Activated CD8-positive, alpha-beta memory T cell treated with anti-CD3 and anti-CD28 coated beads, Interleukin-2, amount 50 U/mL, for 1 hour (primary cell): ENCODE data around the gene OR12D2.
"Not testable (repeated sequence)": the region's sequence is repeated elsewhere in the genome, so short reads cannot be mapped to it uniquely, and the experiment has no call there.

Experiments
- DNase-seq: peaks from one replicate; pipeline ENCODE4 v3.0.0-alpha.2; 2020; ENCODE audit errors: extremely low read depth

Gene OR12D2, protein sequence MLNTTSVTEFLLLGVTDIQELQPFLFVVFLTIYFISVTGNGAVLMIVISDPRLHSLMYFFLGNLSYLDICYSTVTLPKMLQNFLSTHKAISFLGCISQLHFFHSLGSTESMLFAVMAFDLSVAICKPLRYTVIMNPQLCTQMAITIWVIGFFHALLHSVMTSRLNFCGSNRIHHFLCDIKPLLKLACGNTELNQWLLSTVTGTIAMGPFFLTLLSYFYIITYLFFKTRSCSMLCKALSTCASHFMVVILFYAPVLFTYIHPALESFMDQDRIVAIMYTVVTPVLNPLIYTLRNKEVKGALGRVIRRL

DNA sequence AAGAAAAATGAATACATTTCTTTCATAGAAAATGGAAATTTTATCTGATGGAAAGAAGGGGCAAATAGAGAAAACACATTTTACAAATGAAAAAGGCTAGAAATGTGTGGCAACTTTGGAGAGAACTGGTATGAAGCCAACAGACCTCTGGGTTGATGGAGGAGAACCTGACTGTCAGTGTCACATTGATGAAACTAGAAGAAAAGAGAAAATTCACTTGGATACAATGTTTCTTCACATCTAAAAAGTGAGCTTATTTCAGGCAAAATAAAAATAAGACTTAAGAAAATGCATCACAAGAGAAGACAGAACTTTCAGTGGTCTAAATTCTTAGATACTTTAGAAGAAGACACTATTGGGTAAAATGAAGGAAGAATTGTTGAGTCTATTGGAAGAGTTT is at the start of gene OR12D2:
Gene OR12D2, plus strand, starts transcription at position 301 of the 400 bp plus-strand sequence. CDS start 1,069 bp downstream, outside the sequence.
- DNase-seq, result no peak

DNA sequence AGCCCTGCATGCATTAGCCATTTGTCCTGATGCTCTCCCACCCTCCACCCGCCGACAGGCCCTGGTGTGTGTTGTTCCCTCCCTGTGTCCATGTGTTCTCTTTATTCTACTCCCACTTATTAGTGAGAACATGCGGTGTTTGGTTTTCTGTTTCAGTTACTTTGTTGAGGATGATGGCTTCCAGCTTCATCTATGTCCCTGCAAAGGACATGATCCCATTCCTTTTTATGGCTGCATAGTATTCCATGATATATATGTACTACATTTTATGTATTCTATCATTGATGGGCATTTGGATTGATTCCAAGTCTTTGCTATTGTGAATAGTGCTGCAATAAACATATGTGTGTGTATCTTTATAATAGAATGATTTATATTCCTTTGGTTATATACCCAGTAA is 46.1 kb upstream of the OR12D2 start:
- DNase-seq, result not testable (repeated sequence)

DNA sequence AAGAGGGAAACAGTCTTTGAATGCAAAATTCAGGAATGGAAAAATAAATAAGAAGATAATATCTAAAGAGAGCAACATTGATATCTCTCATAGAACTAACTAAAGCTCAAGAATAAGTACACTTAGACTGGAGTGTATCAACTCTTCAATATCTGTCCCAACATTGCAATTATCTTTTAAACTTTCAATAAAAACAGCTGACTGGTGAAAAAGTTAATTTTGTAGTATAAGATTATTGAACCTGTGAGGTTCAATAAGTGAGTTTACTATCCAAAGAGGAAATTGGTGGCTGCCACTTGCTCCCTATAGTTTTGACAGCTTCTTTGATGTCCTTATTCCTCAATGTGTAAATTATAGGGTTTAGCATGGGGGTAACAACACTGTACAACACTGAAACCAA is 40.5 kb upstream of the OR12D2 start:
- DNase-seq, result no peak

DNA sequence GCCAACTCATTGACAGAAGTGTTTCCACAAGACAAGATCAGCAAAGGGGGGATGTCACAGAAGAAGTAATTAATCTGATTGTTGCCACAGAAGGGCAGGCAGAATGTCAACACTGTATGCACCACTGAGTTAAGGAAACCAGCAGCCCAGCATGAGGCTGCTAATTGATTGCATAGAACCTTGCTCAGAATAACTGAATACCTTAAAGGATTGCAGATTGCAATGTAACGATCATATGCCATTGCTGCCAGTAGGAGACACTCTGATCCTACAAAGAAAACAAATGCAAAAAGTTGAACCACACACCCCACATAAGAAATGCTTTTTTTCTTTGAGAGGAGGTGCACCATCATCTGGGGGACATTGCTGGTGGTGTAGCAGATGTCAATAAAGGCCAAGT is 39.8 kb upstream of the OR12D2 start:
- DNase-seq, result no peak

DNA sequence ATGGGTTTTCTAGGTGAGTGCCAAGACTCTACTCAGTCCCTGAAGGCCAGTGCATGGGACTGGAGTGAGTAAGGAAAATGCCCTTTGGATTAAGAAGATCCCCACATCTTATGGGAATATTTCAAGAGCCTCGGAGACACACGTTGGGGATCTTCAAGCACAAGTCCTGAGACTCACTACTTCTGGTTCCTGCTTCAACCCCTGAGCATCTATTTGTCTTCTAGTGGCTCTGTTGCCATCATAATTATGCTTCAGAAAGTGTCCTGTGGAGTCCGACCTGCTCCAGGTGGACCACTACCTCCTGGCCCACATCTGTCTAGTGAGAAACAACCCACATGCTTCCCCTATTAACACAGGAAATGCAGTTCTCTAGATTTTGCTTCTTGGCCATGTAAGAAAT is 26.7 kb upstream of the OR12D2 start, which contains the start of gene OR5V1:
Gene OR5V1, minus strand, starts transcription at position 101 of the 400 bp plus-strand sequence. CDS start 12,670 bp downstream, outside the sequence.
- no peak for DNase-seq

DNA sequence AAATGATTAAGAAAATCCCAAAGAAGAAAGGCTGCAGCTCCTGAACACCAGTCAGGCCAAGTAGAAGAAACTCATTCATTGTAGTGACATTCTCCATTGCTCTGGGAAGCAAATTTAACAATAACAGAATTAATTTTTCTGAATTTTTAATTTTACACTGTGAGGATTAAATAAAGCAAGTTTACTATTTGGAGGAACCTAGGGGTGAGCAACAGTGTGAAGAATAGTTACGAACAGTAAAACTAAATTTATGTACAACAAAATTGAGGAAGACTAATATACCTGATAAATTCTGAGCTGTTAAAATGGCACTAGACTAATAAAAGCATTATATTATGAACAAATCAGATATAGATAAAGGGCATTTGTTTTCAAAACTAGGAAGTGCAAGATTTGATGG is 20.2 kb upstream of the OR12D2 start, which contains the start of gene OR12D3:
Gene OR12D3, minus strand, starts transcription at position 101 of the 400 bp plus-strand sequence. Its CDS starts 4 bp downstream, at position 97.
- no peak for DNase-seq

DNA sequence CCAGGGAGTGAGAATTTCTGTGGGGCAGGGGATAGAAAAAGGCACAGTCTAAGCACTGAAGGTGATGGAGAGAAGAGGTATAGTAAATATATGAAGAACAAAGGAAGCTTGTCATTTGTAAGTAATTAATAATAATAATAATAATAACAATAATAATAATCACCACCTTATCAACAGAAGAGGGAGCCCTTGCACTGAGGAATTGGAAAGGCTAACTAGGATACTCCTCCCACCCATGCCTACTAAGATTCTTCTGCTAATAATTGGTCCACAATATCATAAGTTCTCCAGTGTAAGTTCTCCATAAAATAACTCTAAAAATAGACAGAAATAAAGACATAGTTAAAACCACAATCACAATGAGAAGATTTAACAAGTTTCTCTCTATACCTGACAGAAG is 19.4 kb upstream of the OR12D2 start:
- no peak for DNase-seq

DNA sequence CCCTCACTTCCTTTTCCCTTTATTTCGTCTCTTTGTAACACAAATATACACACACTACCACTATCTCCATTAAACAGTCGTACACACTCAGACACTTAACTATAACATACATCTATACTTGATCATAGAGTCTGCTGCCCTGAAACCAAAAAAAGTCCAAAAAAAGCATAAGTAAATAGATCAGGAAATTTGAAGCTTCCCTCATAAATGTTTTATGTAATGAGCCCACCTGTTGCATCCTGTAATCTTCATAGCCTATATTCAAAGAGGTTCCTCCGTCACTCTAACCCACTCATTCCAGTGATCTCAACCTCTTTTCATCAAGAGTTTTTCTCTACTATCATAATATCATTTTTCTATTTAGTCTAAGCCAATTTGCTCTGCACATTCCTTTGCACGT is 6.9 kb upstream of the OR12D2 start:
- DNase-seq, result no peak

DNA sequence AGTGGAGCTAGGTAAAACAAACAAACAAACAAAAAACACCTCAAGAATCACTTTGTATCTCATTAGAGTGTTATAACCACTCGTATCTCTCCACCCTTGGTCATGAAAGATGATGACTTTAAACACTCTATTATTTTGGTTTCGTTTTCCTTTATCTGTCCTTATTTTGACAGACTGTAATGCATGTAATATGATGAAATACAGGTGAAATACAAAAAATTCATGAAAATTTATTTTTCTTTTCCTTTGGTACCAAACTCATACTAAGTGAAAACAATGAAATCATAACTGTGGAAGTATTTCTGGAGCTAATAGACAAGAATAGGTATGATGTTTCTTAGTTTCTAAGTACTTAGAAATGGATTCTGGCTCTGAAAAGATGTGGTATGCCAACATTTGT is 4.1 kb downstream of the OR12D2 start:
- no peak for DNase-seq

DNA sequence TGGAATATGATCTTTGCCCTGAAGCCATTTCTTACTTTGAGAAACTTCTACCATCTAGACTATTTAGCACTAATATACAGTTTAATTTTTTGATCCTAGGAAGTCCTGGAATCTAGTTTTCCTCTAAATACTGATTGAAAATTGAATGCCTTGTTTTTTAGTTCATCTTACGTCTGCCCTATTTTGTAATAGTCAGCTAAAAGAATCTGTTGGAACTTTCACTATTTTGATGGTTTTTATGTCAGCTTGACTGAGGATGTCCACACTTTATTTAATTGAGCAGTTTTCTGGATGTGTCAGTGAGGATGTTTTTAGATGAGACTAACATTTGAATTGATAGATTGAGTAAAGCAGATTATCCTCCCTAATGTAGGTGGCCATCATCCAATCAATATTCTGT is 8.4 kb downstream of the OR12D2 start:
- DNase-seq, result no peak

DNA sequence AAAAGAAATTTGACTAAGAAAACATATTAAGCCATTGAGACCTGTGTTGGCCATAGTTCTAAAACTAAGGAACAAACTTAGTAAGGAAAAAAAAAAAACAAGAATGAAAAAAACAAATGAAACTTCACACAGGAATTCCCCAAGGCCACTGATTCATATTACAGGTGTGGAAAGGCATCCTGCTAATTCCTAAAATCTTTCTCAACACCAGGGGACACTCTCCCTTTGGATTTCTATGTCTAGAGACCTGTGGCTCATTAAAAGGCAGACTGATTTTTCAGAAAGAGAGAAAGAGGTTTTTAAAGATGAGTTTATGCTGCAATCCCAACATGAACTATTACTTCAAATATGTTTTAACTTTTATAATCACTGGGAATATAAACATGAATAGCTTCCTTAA is 19.2 kb downstream of the OR12D2 start, which contains the start of gene OR12D1:
Gene OR12D1, plus strand, starts transcription at position 341 of the 400 bp plus-strand sequence.
- no peak for DNase-seq

DNA sequence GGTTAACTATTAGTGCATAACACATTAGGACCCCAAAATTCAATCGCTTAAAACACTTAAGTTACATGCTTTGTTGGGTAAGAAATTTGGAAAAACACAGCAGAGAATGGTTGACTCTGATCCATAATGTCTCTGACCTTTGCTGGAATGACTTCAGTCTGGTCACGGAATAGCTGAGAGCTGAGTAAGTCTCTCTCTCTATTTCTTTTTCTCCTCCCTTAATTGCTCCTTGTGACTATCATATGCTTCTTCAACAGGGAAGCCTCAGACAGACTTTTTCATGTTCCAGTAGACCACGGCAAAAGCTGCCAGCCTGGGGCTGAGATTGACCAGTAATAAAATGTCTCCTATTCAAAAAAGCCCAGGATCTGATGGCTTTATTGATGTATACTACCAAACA is 24.1 kb downstream of the OR12D2 start:
- DNase-seq, result no peak

DNA sequence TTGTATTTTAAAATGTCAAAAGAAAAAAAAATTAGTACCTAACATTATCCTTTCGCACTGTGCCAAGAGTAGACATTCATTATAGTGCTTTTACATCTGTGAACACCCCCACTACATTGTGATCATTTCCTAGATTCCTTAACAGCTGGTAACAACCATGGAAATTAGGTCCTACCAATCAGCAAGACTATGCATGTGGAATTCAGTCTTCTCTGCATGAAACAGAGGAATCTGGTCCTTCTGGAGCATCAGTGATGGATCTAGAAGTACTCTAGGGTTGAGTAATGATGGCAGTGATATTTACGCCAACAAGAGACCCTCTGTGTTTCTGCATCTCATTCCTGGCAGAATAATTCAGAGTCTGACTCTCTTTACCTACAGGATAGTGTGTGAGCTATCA is 28.7 kb downstream of the OR12D2 start:
- DNase-seq, result no peak

DNA sequence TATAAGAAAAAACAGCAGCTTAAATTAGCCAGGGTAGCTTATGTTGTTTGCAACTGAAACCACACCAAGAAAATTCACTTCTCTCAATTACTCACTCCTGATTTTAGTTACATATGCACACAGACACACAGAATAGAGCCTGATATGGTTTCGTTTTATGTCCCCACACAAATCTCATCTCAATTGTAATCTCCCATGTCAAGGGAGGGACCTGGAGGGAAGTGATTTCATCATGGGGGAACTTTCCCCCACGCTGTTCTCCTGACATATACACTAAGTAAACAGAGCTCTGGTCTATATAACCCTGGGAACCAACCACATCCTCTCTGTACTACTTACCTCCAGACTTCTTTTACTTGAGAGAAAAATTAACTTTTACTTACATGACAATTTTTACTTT is 29.1 kb downstream of the OR12D2 start:
- DNase-seq, result no peak

DNA sequence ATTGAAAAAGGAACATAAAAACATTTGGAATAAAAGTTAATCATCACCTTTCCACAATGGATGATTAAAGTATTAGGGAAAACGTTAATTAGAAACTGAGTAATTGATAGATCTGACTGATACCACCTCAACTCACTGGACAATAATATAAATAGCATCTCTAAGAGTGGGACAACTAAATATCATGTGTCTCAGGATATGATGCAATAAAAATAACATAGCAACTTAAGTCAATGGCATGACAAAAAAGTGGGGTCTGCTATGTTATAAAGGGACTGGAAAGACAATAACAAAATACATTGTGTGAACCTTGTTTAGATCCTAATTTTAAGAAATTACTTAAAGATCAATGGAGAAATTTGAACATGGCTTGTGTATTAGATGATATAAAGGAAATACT is 29.6 kb downstream of the OR12D2 start:
- no peak for DNase-seq

DNA sequence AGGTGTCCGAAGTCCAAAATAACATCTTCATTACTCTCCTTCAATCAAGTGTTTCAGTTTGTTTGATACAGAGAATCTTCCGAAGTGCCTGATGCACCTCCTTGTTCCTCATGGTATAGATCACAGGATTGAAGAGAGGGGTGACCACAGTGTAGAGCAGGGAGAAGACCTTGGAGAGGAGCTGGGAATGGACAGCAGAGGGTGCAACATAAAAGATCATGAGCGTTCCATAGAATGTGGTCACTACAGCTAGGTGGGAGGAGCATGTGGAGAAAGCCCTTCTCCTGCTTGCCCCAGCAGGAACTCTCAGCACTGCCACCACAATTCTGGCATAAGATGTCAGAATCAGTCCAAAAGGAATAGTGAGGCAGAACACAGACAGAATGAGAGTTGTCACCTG is 31.2 kb downstream of the OR12D2 start:
- DNase-seq, result no peak

DNA sequence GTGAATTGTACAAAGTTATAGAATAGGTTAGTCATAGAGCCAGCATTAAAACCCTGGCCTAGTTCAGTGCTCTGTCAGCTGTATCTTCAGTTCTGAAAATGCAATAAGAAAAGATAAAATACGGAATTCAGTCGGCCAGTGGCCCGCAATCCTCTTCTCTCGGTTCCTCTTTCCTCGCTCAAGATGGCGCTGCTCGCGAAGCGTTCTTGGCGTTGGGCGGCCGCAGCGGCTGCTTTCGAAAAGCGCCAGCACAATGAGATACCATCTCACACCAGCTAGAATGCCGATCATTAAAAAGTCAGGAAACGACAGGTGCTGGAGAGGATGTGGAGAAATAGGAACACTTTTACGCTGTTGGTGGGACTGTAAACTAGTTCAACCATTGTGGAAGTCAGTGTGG is 41.3 kb downstream of the OR12D2 start:
- DNase-seq, result not testable (repeated sequence)

DNA sequence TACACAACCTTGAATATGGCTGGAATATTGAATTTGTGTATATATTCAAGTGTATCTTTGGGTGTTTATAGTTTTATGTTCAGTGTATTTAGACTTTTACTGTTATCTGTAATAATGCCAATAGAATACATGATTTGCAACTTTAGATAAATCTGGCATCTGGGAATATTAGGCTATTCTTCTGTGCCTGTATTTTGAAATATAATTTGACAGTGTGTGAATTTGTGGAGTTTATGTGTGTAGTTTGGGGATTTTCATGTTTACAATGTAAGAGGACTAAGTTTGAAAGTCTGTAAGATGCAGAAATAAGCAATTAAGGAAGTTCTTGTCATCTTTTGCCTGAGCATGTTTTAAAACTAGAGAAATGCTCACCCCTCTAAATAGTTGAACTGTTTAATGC is 43.6 kb downstream of the OR12D2 start, which contains the start of gene OR10C1:
Gene OR10C1, plus strand, starts transcription at position 301 of the 400 bp plus-strand sequence. CDS start 710 bp downstream, outside the sequence.
- no peak for DNase-seq

DNA sequence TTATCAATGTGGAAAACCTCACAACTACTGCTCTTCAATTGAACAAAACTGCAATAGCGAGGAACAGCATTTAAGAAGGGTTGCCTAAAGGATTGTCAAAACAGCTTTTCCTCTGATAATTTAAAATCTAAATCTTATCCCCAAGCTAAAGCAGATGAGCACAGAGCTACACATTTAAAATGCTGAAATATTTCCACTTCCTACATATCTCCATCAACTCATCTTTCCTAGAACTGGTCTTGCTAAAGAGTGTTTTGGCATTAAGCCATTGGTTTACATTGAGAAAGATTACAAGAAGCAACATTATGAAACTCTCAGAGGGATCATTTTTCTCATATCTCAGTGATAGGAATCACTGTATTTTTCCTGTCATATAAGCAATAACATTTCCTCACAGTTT is 47.3 kb downstream of the OR12D2 start:
- DNase-seq, result no peak

DNA sequence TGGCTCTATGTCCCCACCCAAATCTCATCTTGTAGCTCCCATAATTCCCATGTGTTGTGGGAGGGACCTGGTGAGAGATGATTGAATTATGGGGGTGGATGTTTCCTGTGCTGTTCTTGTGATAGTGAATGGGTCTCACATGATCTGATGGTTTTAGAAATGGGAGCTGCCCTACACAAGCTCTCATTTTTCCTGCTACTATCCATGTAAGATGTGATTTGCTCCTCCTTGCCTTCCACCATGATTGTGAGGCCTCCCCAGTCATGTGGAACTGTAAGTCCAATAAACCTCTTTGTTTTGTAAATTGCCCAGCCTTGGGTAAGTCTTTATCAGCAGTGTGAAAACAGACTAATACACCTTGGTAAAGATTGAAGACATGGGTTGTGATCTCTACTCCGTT is 48.6 kb downstream of the OR12D2 start:
- not testable (repeated sequence) for DNase-seq
